ENCODE data around the gene PMS1. TPM values are rescaled to one million over a fixed set of nuclear protein-coding genes. Genes with fewer than 3 reads are reported as not detected.

PMS1 gene
- polyA plus RNA-seq, 1 donor from 2014 or later, result 50.9 TPM

DNA sequence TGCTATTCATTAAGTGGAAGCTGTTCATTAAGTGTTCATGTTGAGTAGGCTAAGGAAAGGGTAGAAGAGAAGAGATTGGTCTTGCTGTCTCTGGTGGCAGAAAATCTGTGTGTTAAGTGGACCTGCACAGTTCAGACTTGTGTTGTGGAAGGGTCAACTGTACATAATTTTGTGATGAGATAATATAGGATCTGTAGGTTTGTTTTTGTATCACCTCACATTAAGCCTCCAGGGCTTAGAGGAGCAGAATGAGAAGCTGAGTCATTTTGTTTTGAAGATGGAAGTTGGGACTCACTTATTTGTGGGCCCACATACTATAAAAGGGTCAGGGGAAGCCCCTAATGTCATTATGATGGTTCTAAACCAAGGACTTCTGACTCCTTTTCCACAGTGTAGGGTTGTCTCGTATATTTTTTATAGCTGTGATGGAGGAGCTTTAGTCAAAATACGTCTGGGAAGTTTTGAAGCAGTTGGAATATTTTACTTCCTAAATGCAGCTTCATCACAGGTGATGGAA is 18.2 kb downstream of the PMS1 start:
- Histone ChIP-seq H3K9ac (ENCODE audit: low read length) (no peak overlapping the region), H3K79me2 (replicated peaks; ENCODE audit: insufficient read depth, low read length) (peaks cover 6% of the 10 kb centered on the region)
- TF ChIP-seq, protein P1, sequence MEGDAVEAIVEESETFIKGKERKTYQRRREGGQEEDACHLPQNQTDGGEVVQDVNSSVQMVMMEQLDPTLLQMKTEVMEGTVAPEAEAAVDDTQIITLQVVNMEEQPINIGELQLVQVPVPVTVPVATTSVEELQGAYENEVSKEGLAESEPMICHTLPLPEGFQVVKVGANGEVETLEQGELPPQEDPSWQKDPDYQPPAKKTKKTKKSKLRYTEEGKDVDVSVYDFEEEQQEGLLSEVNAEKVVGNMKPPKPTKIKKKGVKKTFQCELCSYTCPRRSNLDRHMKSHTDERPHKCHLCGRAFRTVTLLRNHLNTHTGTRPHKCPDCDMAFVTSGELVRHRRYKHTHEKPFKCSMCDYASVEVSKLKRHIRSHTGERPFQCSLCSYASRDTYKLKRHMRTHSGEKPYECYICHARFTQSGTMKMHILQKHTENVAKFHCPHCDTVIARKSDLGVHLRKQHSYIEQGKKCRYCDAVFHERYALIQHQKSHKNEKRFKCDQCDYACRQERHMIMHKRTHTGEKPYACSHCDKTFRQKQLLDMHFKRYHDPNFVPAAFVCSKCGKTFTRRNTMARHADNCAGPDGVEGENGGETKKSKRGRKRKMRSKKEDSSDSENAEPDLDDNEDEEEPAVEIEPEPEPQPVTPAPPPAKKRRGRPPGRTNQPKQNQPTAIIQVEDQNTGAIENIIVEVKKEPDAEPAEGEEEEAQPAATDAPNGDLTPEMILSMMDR (IDR thresholded peaks at IDR 0.05; ENCODE audit: poor library complexity, severe bottlenecking), result no peak
- no peak for TF ChIP-seq SMC3 (conservative IDR thresholded peaks at IDR 0.05; ENCODE audit: poor library complexity)
- no peak for TF ChIP-seq EZH2 (IDR thresholded peaks at IDR 0.05; ENCODE audit: borderline replicate concordance, insufficient read depth, low read length, poor library complexity, severe bottlenecking)
- TF ChIP-seq POLR2AphosphoS5 (IDR thresholded peaks at IDR 0.05), result no peak
- TF ChIP-seq MXI1 (conservative IDR thresholded peaks at IDR 0.05; ENCODE audit: poor library complexity, severe bottlenecking), result no peak

DNA sequence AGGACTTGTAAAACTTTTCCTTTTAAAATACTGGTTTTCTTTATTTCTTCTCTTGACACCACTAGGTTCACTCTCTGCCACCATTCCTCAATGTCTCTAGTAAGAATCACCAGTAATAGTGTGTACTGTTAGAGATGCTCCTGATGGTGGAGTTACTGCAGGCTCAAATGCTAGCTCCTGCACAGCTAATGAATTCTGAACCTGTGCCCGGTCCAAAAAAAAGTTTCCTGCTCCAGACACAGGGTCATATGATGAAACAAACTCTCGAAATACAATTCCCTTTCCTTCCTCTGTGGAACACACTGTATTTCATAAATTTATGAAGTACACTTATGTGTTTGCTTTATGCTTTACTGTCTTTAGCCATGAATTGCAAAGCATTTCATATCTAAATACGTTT is 19.2 kb downstream of the PMS1 start:
- TF ChIP-seq EZH2 (IDR thresholded peaks at IDR 0.05; ENCODE audit: borderline replicate concordance, insufficient read depth, low read length, poor library complexity, severe bottlenecking), result no peak
- TF ChIP-seq EP300 (conservative IDR thresholded peaks at IDR 0.05; ENCODE audit: poor library complexity, severe bottlenecking), result no peak
- TF ChIP-seq, protein P1 (IDR thresholded peaks at IDR 0.05; ENCODE audit: poor library complexity, severe bottlenecking), result no peak
- no peak for TF ChIP-seq TAF1 (IDR thresholded peaks at IDR 0.05; ENCODE audit: low read depth)
- no peak for TF ChIP-seq MXI1 (conservative IDR thresholded peaks at IDR 0.05; ENCODE audit: poor library complexity, severe bottlenecking)
- no peak for TF ChIP-seq SMC3 (conservative IDR thresholded peaks at IDR 0.05; ENCODE audit: poor library complexity)
- no peak for TF ChIP-seq POLR2AphosphoS5 (IDR thresholded peaks at IDR 0.05)
- TF ChIP-seq, protein P2, sequence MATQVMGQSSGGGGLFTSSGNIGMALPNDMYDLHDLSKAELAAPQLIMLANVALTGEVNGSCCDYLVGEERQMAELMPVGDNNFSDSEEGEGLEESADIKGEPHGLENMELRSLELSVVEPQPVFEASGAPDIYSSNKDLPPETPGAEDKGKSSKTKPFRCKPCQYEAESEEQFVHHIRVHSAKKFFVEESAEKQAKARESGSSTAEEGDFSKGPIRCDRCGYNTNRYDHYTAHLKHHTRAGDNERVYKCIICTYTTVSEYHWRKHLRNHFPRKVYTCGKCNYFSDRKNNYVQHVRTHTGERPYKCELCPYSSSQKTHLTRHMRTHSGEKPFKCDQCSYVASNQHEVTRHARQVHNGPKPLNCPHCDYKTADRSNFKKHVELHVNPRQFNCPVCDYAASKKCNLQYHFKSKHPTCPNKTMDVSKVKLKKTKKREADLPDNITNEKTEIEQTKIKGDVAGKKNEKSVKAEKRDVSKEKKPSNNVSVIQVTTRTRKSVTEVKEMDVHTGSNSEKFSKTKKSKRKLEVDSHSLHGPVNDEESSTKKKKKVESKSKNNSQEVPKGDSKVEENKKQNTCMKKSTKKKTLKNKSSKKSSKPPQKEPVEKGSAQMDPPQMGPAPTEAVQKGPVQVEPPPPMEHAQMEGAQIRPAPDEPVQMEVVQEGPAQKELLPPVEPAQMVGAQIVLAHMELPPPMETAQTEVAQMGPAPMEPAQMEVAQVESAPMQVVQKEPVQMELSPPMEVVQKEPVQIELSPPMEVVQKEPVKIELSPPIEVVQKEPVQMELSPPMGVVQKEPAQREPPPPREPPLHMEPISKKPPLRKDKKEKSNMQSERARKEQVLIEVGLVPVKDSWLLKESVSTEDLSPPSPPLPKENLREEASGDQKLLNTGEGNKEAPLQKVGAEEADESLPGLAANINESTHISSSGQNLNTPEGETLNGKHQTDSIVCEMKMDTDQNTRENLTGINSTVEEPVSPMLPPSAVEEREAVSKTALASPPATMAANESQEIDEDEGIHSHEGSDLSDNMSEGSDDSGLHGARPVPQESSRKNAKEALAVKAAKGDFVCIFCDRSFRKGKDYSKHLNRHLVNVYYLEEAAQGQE (IDR thresholded peaks at IDR 0.05; ENCODE audit: borderline replicate concordance), result no peak
- no peak for TF ChIP-seq RAD21 (conservative IDR thresholded peaks at IDR 0.05)
- no peaks in the 10 kb centered on the region for H4K20me1 ChIP-seq (ENCODE audit: insufficient read depth)
- no peaks in the 10 kb centered on the region for H3K9me2 ChIP-seq (ENCODE audit: insufficient read depth, low read length)
- no peak overlapping the region for H3K27ac ChIP-seq (ENCODE audit: low read length)
- H3K9me3 ChIP-seq (ENCODE audit: low read length), result no peaks in the 10 kb centered on the region
- H3K4me2 ChIP-seq (ENCODE audit: low read length), result no peak overlapping the region
- peaks cover 6% of the 10 kb centered on the region for H3K79me2 ChIP-seq (replicated peaks; ENCODE audit: insufficient read depth, low read length)
- H3K36me3 ChIP-seq (ENCODE audit: insufficient read depth, low read length), result peaks cover 5% of the 10 kb centered on the region
- no peak overlapping the region for H2AFZ ChIP-seq (ENCODE audit: low read depth, low read length)
- H3K27me3 ChIP-seq (ENCODE audit: insufficient read depth, low read depth, low read length), result no peaks in the 10 kb centered on the region
- H3K9ac ChIP-seq (ENCODE audit: low read length), result no peak overlapping the region
- H3K4me3 ChIP-seq (ENCODE audit: low read length), result no peak overlapping the region
- H3F3A ChIP-seq (ENCODE audit: insufficient read depth, low read length, poor library complexity, severe bottlenecking), result no peaks in the 10 kb centered on the region

More for the DNA sequence above, 18.2 kb downstream of the PMS1 start:
- Histone ChIP-seq H3K36me3 (ENCODE audit: insufficient read depth, low read length) (peaks cover 5% of the 10 kb centered on the region), H3K4me2 (ENCODE audit: low read length) (no peak overlapping the region), H3K9me3 (ENCODE audit: low read length) (no peaks in the 10 kb centered on the region), H4K20me1 (ENCODE audit: insufficient read depth) (no peaks in the 10 kb centered on the region), H3K9me2 (ENCODE audit: insufficient read depth, low read length) (no peaks in the 10 kb centered on the region), H3K27me3 (ENCODE audit: insufficient read depth, low read depth, low read length) (no peaks in the 10 kb centered on the region), H2AFZ (ENCODE audit: low read depth, low read length) (no peak overlapping the region), H3K27ac (ENCODE audit: low read length) (no peak overlapping the region), H3K4me3 (ENCODE audit: low read length) (no peak overlapping the region), H3F3A (ENCODE audit: insufficient read depth, low read length, poor library complexity, severe bottlenecking) (no peaks in the 10 kb centered on the region)
